Endothelial cell of umbilical vein (primary cell): ENCODE measurements around the gene MED15. TPM values are rescaled to one million over a fixed set of nuclear protein-coding genes. Genes with fewer than 3 reads are reported as not detected.

Experiments
- BruUV-seq: library from RNA; stranded (reverse); fragments of 400-500 nt; replicated peaks from 2 replicates; lab custom pipeline; 2021; lab: Mats Ljungman, UMichigan
- CTCF ChIA-PET: fragments of 300-600, 350-600 bp; sonication (Branson Sonifier 250); formaldehyde crosslinking; loops from one replicate; lab custom pipeline; 2021; ENCODE audit warnings: antibody characterized with exemption, inconsistent platforms; lab: Charles Lee
- POLR2A ChIA-PET: fragments of 300-600, 350-600 bp; sonication (Branson Sonifier 250); formaldehyde crosslinking; loops from one replicate; lab custom pipeline; 2021; ENCODE audit warnings: antibody characterized with exemption, inconsistent platforms; lab: Charles Lee
- DNase-seq: peaks from one replicate; pipeline ENCODE4 v3.0.0-alpha.2; 2011; ENCODE audit warnings: low read depth, low spot score
- FAIRE-seq: peaks from 2 replicates; lab custom pipeline; 2011; peaks lifted over from hg19 to GRCh38; lab: Jason Lieb, UNC
- H2AFZ ChIP-seq: 2 replicates; pipeline ENCODE4 v1.6.0; 2012; ENCODE audit warnings: low read depth, low read length, control low read depth, inconsistent platforms
- H3K27ac ChIP-seq: 2 replicates; pipeline ENCODE4 v1.5.1; 2011; ENCODE audit warnings: low read depth, mild to moderate bottlenecking, control low read depth, low read length, moderate library complexity; ENCODE audit not compliant: insufficient read depth
- H3K27me3 ChIP-seq, 2 experiments: 2 replicates each; pipeline versions ENCODE4 v1.6.0 to v1.6.1; 2011; ENCODE audit warnings: low read length in 2 of 2, mixed read lengths in 1 of 2; ENCODE audit not compliant: control insufficient read depth in 2 of 2, insufficient read depth in 2 of 2
- H3K36me3 ChIP-seq, 2 experiments: 2 replicates in 1 of 2; 3 replicates in 1 of 2; pipeline ENCODE4 v1.5.1; 2011; ENCODE audit warnings: low read length in 2 of 2, mild to moderate bottlenecking in 1 of 2, moderate library complexity in 1 of 2; ENCODE audit not compliant: control insufficient read depth in 2 of 2, insufficient read depth in 2 of 2; ENCODE audit errors: extremely low read depth in 1 of 2
- H3K4me1 ChIP-seq: 3 replicates; pipeline ENCODE4 v1.5.1; 2011; ENCODE audit warnings: mild to moderate bottlenecking, low read length; ENCODE audit not compliant: control insufficient read depth, insufficient read depth; ENCODE audit errors: extremely low read depth
- H3K4me2 ChIP-seq: 2 replicates; pipeline ENCODE4 v1.6.1; 2011; ENCODE audit warnings: low read length, control low read depth, mixed read lengths; ENCODE audit not compliant: insufficient read depth
- H3K4me3 ChIP-seq, 3 experiments: fragments of 200-600 bp in 1 of 3; sonication (generic), shearing (Covaris generic) in 1 of 3; replicated peaks in 1 of 3; 2 replicates each; pipeline ENCODE4 v1.5.1; 2011 to 2016; ENCODE audit warnings: control low read depth in 3 of 3, low read length in 3 of 3, mild to moderate bottlenecking in 2 of 3, inconsistent platforms in 1 of 3, low read depth in 1 of 3, moderate library complexity in 1 of 3; ENCODE audit not compliant: insufficient read depth in 1 of 3
- H3K79me2 ChIP-seq: 2 replicates; pipeline ENCODE4 v1.6.0; 2012; ENCODE audit warnings: low read length, inconsistent platforms; ENCODE audit not compliant: control insufficient read depth, insufficient read depth
- H3K9ac ChIP-seq: replicated peaks from 2 replicates; pipeline ENCODE3; 2011; ENCODE audit warnings: low read length, control low read depth; ENCODE audit not compliant: insufficient read depth; ENCODE audit errors: extremely low read depth
- H3K9me1 ChIP-seq: replicated peaks from 3 replicates; pipeline ENCODE4 v1.6.0; 2011; ENCODE audit warnings: mild to moderate bottlenecking, low read length; ENCODE audit not compliant: control insufficient read depth, insufficient read depth; ENCODE audit errors: extremely low read depth
- H3K9me3 ChIP-seq: replicated peaks from 2 replicates; pipeline ENCODE4 v1.5.1; 2012; ENCODE audit warnings: low read length, inconsistent platforms; ENCODE audit not compliant: control insufficient read depth, insufficient read depth
- H4K20me1 ChIP-seq: replicated peaks from 2 replicates; pipeline ENCODE3; 2011; ENCODE audit warnings: mild to moderate bottlenecking, low read length; ENCODE audit not compliant: control insufficient read depth, insufficient read depth; ENCODE audit errors: extremely low read depth
- CTCF ChIP-seq, 2 donors: IDR thresholded peaks; 1 replicate in 1 of 2; 2 replicates in 1 of 2; pipeline ENCODE4 v1.5.1; 2011; ENCODE audit warnings: low read length in 2 of 2, mild to moderate bottlenecking in 2 of 2, moderate library complexity in 2 of 2, control low read depth in 1 of 2, inconsistent platforms in 1 of 2, low read depth in 1 of 2; ENCODE audit not compliant: insufficient read depth in 1 of 2; ENCODE audit errors: extremely low read depth in 1 of 2
- EZH2 ChIP-seq: IDR thresholded peaks from 2 replicates; pipeline ENCODE4 v1.6.1; 2012; ENCODE audit warnings: borderline replicate concordance, low read depth, mild to moderate bottlenecking, moderate library complexity, low read length, inconsistent platforms; ENCODE audit not compliant: severe bottlenecking
- FOS ChIP-seq: IDR thresholded peaks from 2 replicates; pipeline ENCODE4 v1.6.1; 2011; ENCODE audit warnings: mild to moderate bottlenecking, low read length, moderate library complexity, borderline replicate concordance; ENCODE audit not compliant: insufficient read depth
- GATA2 ChIP-seq: IDR thresholded peaks from 2 replicates; pipeline ENCODE4 v1.7.0; 2011; ENCODE audit warnings: low read depth, mild to moderate bottlenecking, moderate library complexity, mixed read lengths, low read length; ENCODE audit not compliant: insufficient read length, insufficient read depth
- JUN ChIP-seq: IDR thresholded peaks from 2 replicates; pipeline ENCODE4 v1.6.1; 2011; ENCODE audit warnings: borderline replicate concordance, low read depth; ENCODE audit not compliant: insufficient read length, insufficient read depth
- MAX ChIP-seq: IDR thresholded peaks from 2 replicates; pipeline ENCODE4 v1.6.1; 2011; ENCODE audit not compliant: insufficient read depth, insufficient read length
- MYC ChIP-seq: IDR thresholded peaks from one replicate; pipeline ENCODE4 v1.6.1; 2011; ENCODE audit warnings: mild to moderate bottlenecking, low read depth, low read length
- POLR2A ChIP-seq: IDR thresholded peaks from 2 replicates; pipeline ENCODE4 v1.6.1; 2012; ENCODE audit warnings: low read depth, mild to moderate bottlenecking, control low read depth, low read length
- POLR2AphosphoS5 ChIP-seq: IDR thresholded peaks from 2 replicates; pipeline ENCODE4 v1.6.1; 2012; ENCODE audit warnings: low read depth, mild to moderate bottlenecking, control low read depth, low read length, moderate library complexity; ENCODE audit not compliant: insufficient read depth
- dilution Hi-C: fragments of 300-500 bp; cut with MboI; formaldehyde crosslinking; loops from one replicate; pipeline ENCODE4 v1.15.0; 2019; ENCODE audit warnings: low sequenced_read_pairs; ENCODE audit not compliant: extremely low pct_ligation_motif_present
- intact Hi-C: fragments of 100-400 bp; cut with micrococcal nuclease; formaldehyde crosslinking; loops from one replicate; pipeline ENCODE4 v1.10.0; 2022
- polyA plus RNA-seq, 4 experiments: library from polyadenylated mRNA; depleted of rRNA in 3 of 4; stranded (reverse) in 3 of 4; unstranded in 1 of 4; fragments of >200 nt; gene quantifications; 2 replicates each; pipeline versions ENCODE4 v1.2.1 to v1.2.3, GENCODE V29; 2011 to 2012; ENCODE audit warnings: missing spikeins in 1 of 4
- total RNA-seq: library from RNA; stranded (reverse); gene quantifications from 2 replicates; pipeline ENCODE4 v1.2.3, GENCODE V29; 2021

The MED15 gene
- total and polyA plus RNA-seq, 2 donors (not counting 3 experiments of a cell fraction or from before 2014, with no cell fraction given) = 68.1 to 138 TPM

GRCh38 chr22:20571078-20571503, 63.7 kb downstream of the MED15 start:
- Histone ChIP-seq H4K20me1 (no peaks in the 10 kb centered on the region), H3K36me3 (peaks cover 46 to 76% of the 10 kb centered on the region in 2 experiments), H3K4me2 (no peak overlapping the region), H3K27me3 (no peaks in the 10 kb centered on the region), H3K79me2 (peaks cover 12% of the 10 kb centered on the region), H3K9ac (no peak overlapping the region), H2AFZ (no peak overlapping the region), H3K4me3 (no peak overlapping the region), H3K9me3 (no peaks in the 10 kb centered on the region), H3K4me1 (no peaks in the 10 kb centered on the region), H3K9me1 (no peaks in the 10 kb centered on the region), H3K27ac (no peak overlapping the region)
- TF ChIP-seq GATA2 = no peak
- TF ChIP-seq MYC = no peak
- TF ChIP-seq MAX = no peak
- no peak for TF ChIP-seq POLR2A
- no peak for TF ChIP-seq EZH2
- TF ChIP-seq POLR2AphosphoS5 = no peak
- TF ChIP-seq JUN = no peak
- TF ChIP-seq CTCF (IDR thresholded peaks at IDR 0.05; ENCODE audit: extremely low read depth in 1 of 2, insufficient read depth in 1 of 2, low read depth in 1 of 2, low read length in 2 of 2) = no peak
- no peak for TF ChIP-seq FOS
- dilution Hi-C loops = no loop called here
- POLR2A ChIA-PET = interaction anchor here (0.6 kb wide), 1 partner anchor 63 kb away, joined by 4 read pairs; no protein-coding TSS in a partner anchor
- no peak for DNase-seq
- no peak for FAIRE-seq
- CTCF ChIA-PET = interaction anchor here (0.8 to 3.8 kb wide), 10 partner anchors 9 to 153 kb away, joined by 3 to 27 read pairs (median 4); no protein-coding TSS in a partner anchor
- no TSS peak for BruUV-seq
- intact Hi-C loops = no loop called here
